ENCODE measurements around the gene TP53INP2.

TP53INP2 gene

GRCh38 chr20:34683667-34684066, 20.5 kb upstream of the TP53INP2 start:
- Histone ChIP-seq H3K4me2 (ENCODE audit: insufficient read depth, low read length) (no peak overlapping the region), H3K27me3 (ENCODE audit: insufficient read depth, low read length, poor library complexity) (no peaks in the 10 kb centered on the region), H4K20me1 (ENCODE audit: insufficient read depth, low read length) (no peaks in the 10 kb centered on the region), H3K4me3 (ENCODE audit: low read depth in 1 of 2, low read length in 2 of 2) (no peak overlapping the region), H2AFZ (ENCODE audit: low read depth, low read length) (no peak overlapping the region), H3K36me3 (ENCODE audit: insufficient read depth, low read length) (no peaks in the 10 kb centered on the region), H3K9me3 (ENCODE audit: insufficient read depth, low read length, severe bottlenecking) (no peaks in the 10 kb centered on the region), H3K9ac (ENCODE audit: low read depth, low read length) (no peak overlapping the region), H3K4me1 (ENCODE audit: insufficient read depth, low read length) (no peaks in the 10 kb centered on the region), H3K27ac (ENCODE audit: low read length) (no peak overlapping the region), H3K79me2 (ENCODE audit: insufficient read depth, low read length) (no peaks in the 10 kb centered on the region)
- DNase-seq (no peak), ATAC-seq (ENCODE audit: insufficient read depth, low read depth) (no peak)
- no peak for TF ChIP-seq CTCF (IDR thresholded peaks at IDR 0.05; ENCODE audit: borderline replicate concordance, extremely low read depth, low read length, poor library complexity, severe bottlenecking)
- TF ChIP-seq EZH2 (IDR thresholded peaks at IDR 0.05; ENCODE audit: borderline replicate concordance, low read depth, low read length, severe bottlenecking) = no peak

- DNase-seq (no peak), ATAC-seq (ENCODE audit: insufficient read depth, low read depth) (no peak)
- no peak overlapping the region for H3K4me2 ChIP-seq (ENCODE audit: insufficient read depth, low read length)
- no peak overlapping the region for H3K9ac ChIP-seq (ENCODE audit: low read depth, low read length)
- H3K36me3 ChIP-seq (ENCODE audit: insufficient read depth, low read length) = no peaks in the 10 kb centered on the region
- no peak overlapping the region for H3K4me3 ChIP-seq (ENCODE audit: low read depth in 1 of 2, low read length in 2 of 2)
- no peak overlapping the region for H3K27ac ChIP-seq (ENCODE audit: low read length)
- no peak for TF ChIP-seq CTCF (IDR thresholded peaks at IDR 0.05; ENCODE audit: borderline replicate concordance, extremely low read depth, low read length, poor library complexity, severe bottlenecking)
- TF ChIP-seq EZH2 (IDR thresholded peaks at IDR 0.05; ENCODE audit: borderline replicate concordance, low read depth, low read length, severe bottlenecking) = no peak
- no peaks in the 10 kb centered on the region for H3K9me3 ChIP-seq (ENCODE audit: insufficient read depth, low read length, severe bottlenecking)
- H3K27me3 ChIP-seq (ENCODE audit: insufficient read depth, low read length, poor library complexity) = no peaks in the 10 kb centered on the region
- H3K79me2 ChIP-seq (ENCODE audit: insufficient read depth, low read length) = no peaks in the 10 kb centered on the region
- no peak overlapping the region for H2AFZ ChIP-seq (ENCODE audit: low read depth, low read length)
- no peaks in the 10 kb centered on the region for H3K4me1 ChIP-seq (ENCODE audit: insufficient read depth, low read length)
- no peaks in the 10 kb centered on the region for H4K20me1 ChIP-seq (ENCODE audit: insufficient read depth, low read length)
These were observed 14.7 kb upstream of the TP53INP2 start for GRCh38 chr20:34689486-34689885.

- H3K9ac ChIP-seq (ENCODE audit: low read depth, low read length) = no peak overlapping the region
- H3K4me3 ChIP-seq (ENCODE audit: low read depth in 1 of 2, low read length in 2 of 2) = no peak overlapping the region
- no peak overlapping the region for H2AFZ ChIP-seq (ENCODE audit: low read depth, low read length)
- no peaks in the 10 kb centered on the region for H3K79me2 ChIP-seq (ENCODE audit: insufficient read depth, low read length)
- H4K20me1 ChIP-seq (ENCODE audit: insufficient read depth, low read length) = no peaks in the 10 kb centered on the region
- no peaks in the 10 kb centered on the region for H3K9me3 ChIP-seq (ENCODE audit: insufficient read depth, low read length, severe bottlenecking)
- no peaks in the 10 kb centered on the region for H3K4me1 ChIP-seq (ENCODE audit: insufficient read depth, low read length)
- no peak overlapping the region for H3K27ac ChIP-seq (ENCODE audit: low read length)
- ATAC-seq (ENCODE audit: insufficient read depth, low read depth) = no peak
- TF ChIP-seq CTCF (IDR thresholded peaks at IDR 0.05; ENCODE audit: borderline replicate concordance, extremely low read depth, low read length, poor library complexity, severe bottlenecking) (no peak), EZH2 (IDR thresholded peaks at IDR 0.05; ENCODE audit: borderline replicate concordance, low read depth, low read length, severe bottlenecking) (no peak)
- peaks cover 3% of the 10 kb centered on the region for H3K27me3 ChIP-seq (ENCODE audit: insufficient read depth, low read length, poor library complexity)
- H3K36me3 ChIP-seq (ENCODE audit: insufficient read depth, low read length) = no peaks in the 10 kb centered on the region
- DNase-seq = no peak
- H3K4me2 ChIP-seq (ENCODE audit: insufficient read depth, low read length) = no peak overlapping the region
These were observed 12.3 kb upstream of the TP53INP2 start for GRCh38 chr20:34691838-34692237.

GRCh38 chr20:34693414-34693813, 10.7 kb upstream of the TP53INP2 start:
- H4K20me1 ChIP-seq (ENCODE audit: insufficient read depth, low read length) = no peaks in the 10 kb centered on the region
- no peak overlapping the region for H3K4me3 ChIP-seq (ENCODE audit: low read depth in 1 of 2, low read length in 2 of 2)
- no peak for TF ChIP-seq EZH2 (IDR thresholded peaks at IDR 0.05; ENCODE audit: borderline replicate concordance, low read depth, low read length, severe bottlenecking)
- no peak for TF ChIP-seq CTCF (IDR thresholded peaks at IDR 0.05; ENCODE audit: borderline replicate concordance, extremely low read depth, low read length, poor library complexity, severe bottlenecking)
- no peak overlapping the region for H3K27ac ChIP-seq (ENCODE audit: low read length)
- DNase-seq = no peak
- H3K4me1 ChIP-seq (ENCODE audit: insufficient read depth, low read length) = no peaks in the 10 kb centered on the region
- ATAC-seq (ENCODE audit: insufficient read depth, low read depth) = no peak
- peaks cover 4% of the 10 kb centered on the region for H3K27me3 ChIP-seq (ENCODE audit: insufficient read depth, low read length, poor library complexity)
- no peak overlapping the region for H3K9ac ChIP-seq (ENCODE audit: low read depth, low read length)
- H3K36me3 ChIP-seq (ENCODE audit: insufficient read depth, low read length) = no peaks in the 10 kb centered on the region
- H3K4me2 ChIP-seq (ENCODE audit: insufficient read depth, low read length) = no peak overlapping the region
- H3K79me2 ChIP-seq (ENCODE audit: insufficient read depth, low read length) = no peaks in the 10 kb centered on the region
- H3K9me3 ChIP-seq (ENCODE audit: insufficient read depth, low read length, severe bottlenecking) = no peaks in the 10 kb centered on the region
- no peak overlapping the region for H2AFZ ChIP-seq (ENCODE audit: low read depth, low read length)

Measured in DND-41 (cell line).